Measurements from ENCODE around the gene CT47C1. TPM values are rescaled to one million over a fixed set of nuclear protein-coding genes. Genes with fewer than 3 reads are reported as not detected.
"Not testable (repeated sequence)": the region's sequence is repeated elsewhere in the genome, so short reads cannot be mapped to it uniquely, and the experiment has no call there.

CT47C1 gene
- polyA plus RNA-seq (ENCODE audit: insufficient read length), result not detected

GRCh38 chrX:119072744-119073143 lies at the start of gene CT47C1:
CT47C1 (plus strand) TSS chrX:119072993; CDS start chrX:119073226, 233 bp downstream.
- no peak for DNase-seq

GRCh38 chrX:119025900-119026299 lies 46.9 kb upstream of the CT47C1 start:
- no peak for DNase-seq

GRCh38 chrX:119026344-119026743 lies 46.4 kb upstream of the CT47C1 start:
- DNase-seq, result not testable (repeated sequence)

- not testable (repeated sequence) for DNase-seq
These were observed 44.6 kb upstream of the CT47C1 start for GRCh38 chrX:119027960-119028732.

GRCh38 chrX:119028733-119029330 lies 44.0 kb upstream of the CT47C1 start:
- no peak for DNase-seq

GRCh38 chrX:119029656-119030055 lies 43.1 kb upstream of the CT47C1 start:
- not testable (repeated sequence) for DNase-seq

GRCh38 chrX:119030990-119031389 lies 41.8 kb upstream of the CT47C1 start:
- DNase-seq, result no peak

GRCh38 chrX:119036107-119037029 lies 36.4 kb upstream of the CT47C1 start:
- no peak for DNase-seq

GRCh38 chrX:119040432-119040831 lies 32.4 kb upstream of the CT47C1 start:
- no peak for DNase-seq

- DNase-seq, result no peak
These were observed 31.6 kb upstream of the CT47C1 start for GRCh38 chrX:119041175-119041574.

GRCh38 chrX:119042040-119042439 lies 30.8 kb upstream of the CT47C1 start:
- no peak for DNase-seq

- DNase-seq, result no peak
These were observed 29.8 kb upstream of the CT47C1 start for GRCh38 chrX:119042996-119043395.

GRCh38 chrX:119045884-119046283 lies 26.9 kb upstream of the CT47C1 start:
- DNase-seq, result no peak

- no peak for DNase-seq
These were observed 17.1 kb upstream of the CT47C1 start for GRCh38 chrX:119055687-119056086.

GRCh38 chrX:119062750-119063374 lies 9.9 kb upstream of the CT47C1 start:
- DNase-seq, result no peak

GRCh38 chrX:119063428-119063827 lies 9.4 kb upstream of the CT47C1 start:
- DNase-seq, result no peak

- DNase-seq, result peak; percentile 25
These were observed 5.6 kb upstream of the CT47C1 start for GRCh38 chrX:119067023-119067739.

- no peak for DNase-seq
These were observed 3.7 kb upstream of the CT47C1 start for GRCh38 chrX:119069128-119069527.

- DNase-seq, result no peak
These were observed 3.0 kb upstream of the CT47C1 start for GRCh38 chrX:119069762-119070161.

- no peak for DNase-seq
These were observed 1.4 kb upstream of the CT47C1 start for GRCh38 chrX:119071381-119071780.

- DNase-seq, result no peak
These were observed 560 bp downstream of the CT47C1 start for GRCh38 chrX:119073200-119073905.
